Vagina (tissue), 2 donors: ENCODE data around the gene SPON1. TPM values are rescaled to one million over a fixed set of nuclear protein-coding genes. Genes with fewer than 3 reads are reported as not detected.
A peak's percentile ranks its signal among the peaks of the same experiment; 100 is the strongest.
"Not testable (repeated sequence)": the region's sequence is repeated elsewhere in the genome, so short reads cannot be mapped to it uniquely, and the experiment has no call there.

Experiments
- DNase-seq, 2 donors: peaks; one replicate each; pipeline ENCODE4 v3.0.0-alpha.2; 2017; ENCODE audit errors: extremely low spot score in 2 of 2
- H3K27ac ChIP-seq: fragments of 200-600 bp; sonication (generic); one replicate; pipeline ENCODE4 v1.5.1; 2019
- H3K27me3 ChIP-seq: fragments of 200-600 bp; sonication (generic); one replicate; pipeline ENCODE4 v1.5.1; 2019
- H3K36me3 ChIP-seq, 2 donors: fragments of 200-600 bp; sonication (generic); one replicate each; pipeline ENCODE4 v1.5.1; 2017 to 2019
- H3K4me1 ChIP-seq: fragments of 200-600 bp; sonication (generic); one replicate; pipeline ENCODE4 v1.5.1; 2019
- H3K4me3 ChIP-seq, 2 donors: fragments of 200-600 bp; sonication (generic); 1 replicate in 1 of 2; 2 replicates in 1 of 2; pipeline ENCODE4 v1.5.1; 2016 to 2019
- H3K9me3 ChIP-seq: fragments of 200-600 bp; sonication (generic); one replicate; pipeline ENCODE4 v1.5.1; 2019
- CTCF ChIP-seq, 3 experiments: fragments of 450-650 bp in 2 of 3; fragments of 200-600 bp in 1 of 3; sonication (generic) in 1 of 3; IDR thresholded peaks; one replicate each; pipeline ENCODE4 v1.5.1; 2017 to 2019; ENCODE audit warnings: antibody characterized with exemption in 3 of 3, mild to moderate bottlenecking in 2 of 3, moderate library complexity in 2 of 3
- POLR2A ChIP-seq, 2 donors: fragments of 450-650 bp; IDR thresholded peaks; one replicate each; pipeline ENCODE4 v1.6.1; 2017; ENCODE audit warnings: antibody characterized with exemption in 2 of 2, mild to moderate bottlenecking in 2 of 2, moderate library complexity in 2 of 2
- POLR2AphosphoS5 ChIP-seq, 2 donors: sonication (generic); formaldehyde crosslinking; IDR thresholded peaks; one replicate each; pipeline ENCODE4 v1.9.0; 2017; ENCODE audit warnings: antibody characterized with exemption in 2 of 2, mild to moderate bottlenecking in 2 of 2, low read depth in 1 of 2; ENCODE audit not compliant: insufficient read depth in 1 of 2
- intact Hi-C: fragments of 100-400 bp; cut with DNase I; formaldehyde crosslinking; loops from one replicate; pipeline ENCODE4 v1.15.1; 2023
- total RNA-seq: library from RNA; depleted of rRNA; stranded (reverse); fragments of >200 nt; gene quantifications from one replicate; pipeline ENCODE4 v1.2.3, GENCODE V29; 2016

Gene SPON1
- total RNA-seq, 1 donor from 2014 or later = 31.7 TPM

DNA sequence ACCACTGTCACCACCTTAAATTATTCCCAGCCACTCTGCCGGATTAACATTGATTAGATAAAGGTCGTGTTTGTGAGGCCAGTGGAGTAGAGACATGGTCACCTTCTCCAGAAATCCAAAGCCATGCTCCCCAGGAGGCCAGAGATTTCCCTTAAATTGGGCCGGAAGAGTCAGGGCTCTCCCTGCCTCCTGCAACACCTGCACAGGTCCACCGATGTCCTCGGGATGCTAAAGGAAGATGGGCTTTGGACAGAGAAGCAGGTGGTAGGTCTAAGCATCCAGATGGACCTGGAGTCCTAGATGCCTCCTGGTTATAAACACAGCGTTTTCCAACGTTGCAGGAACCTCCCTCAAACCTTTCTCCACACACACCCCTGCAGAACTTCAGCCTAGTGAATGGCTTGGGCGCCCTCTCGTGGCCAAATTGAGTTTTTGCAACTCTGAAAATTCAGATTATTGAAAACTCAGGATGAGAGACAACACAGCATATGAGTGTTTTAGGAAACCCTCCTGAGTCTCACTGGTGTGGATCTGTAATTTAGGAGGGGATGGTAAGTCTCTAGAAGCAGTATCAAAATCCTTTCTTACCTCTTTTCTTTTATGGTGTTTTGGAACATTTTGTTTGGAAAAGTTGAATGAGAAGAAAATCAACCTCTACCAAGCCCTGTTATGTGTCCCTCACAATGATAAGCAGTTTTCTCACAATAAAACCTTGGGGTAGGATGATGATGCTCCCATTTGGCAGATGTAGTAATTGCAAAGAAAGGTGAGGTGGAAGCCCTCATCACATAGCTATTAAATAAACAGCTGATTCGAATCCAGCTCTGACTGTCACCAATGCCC, 286.8 kb downstream of the SPON1 start:
- Histone ChIP-seq H3K27me3 (no peaks in the 10 kb centered on the region), H3K4me3 (no peak overlapping the region), H3K9me3 (no peaks in the 10 kb centered on the region), H3K4me1 (peaks cover 11% of the 10 kb centered on the region), H3K36me3 (no peaks in the 10 kb centered on the region), H3K27ac (no peak overlapping the region)
- no peak for DNase-seq
- intact Hi-C loops = loop anchor here (2.0 kb wide), 1 partner anchor 293 kb away; no protein-coding TSS in a partner anchor
- no peak for TF ChIP-seq POLR2AphosphoS5 (IDR thresholded peaks at IDR 0.05; ENCODE audit: insufficient read depth in 1 of 2, low read depth in 1 of 2)
- TF ChIP-seq CTCF (IDR thresholded peaks at IDR 0.05) = peak; percentile 72 to 87 (median 82)
- TF ChIP-seq POLR2A (IDR thresholded peaks at IDR 0.05) = no peak

- H3K36me3 ChIP-seq = no peaks in the 10 kb centered on the region
- no peaks in the 10 kb centered on the region for H3K27me3 ChIP-seq
- intact Hi-C loops = no loop called here
- H3K9me3 ChIP-seq = no peaks in the 10 kb centered on the region
- peaks cover 11% of the 10 kb centered on the region for H3K4me1 ChIP-seq
- no peak for DNase-seq
- H3K27ac ChIP-seq = no peak overlapping the region
- TF ChIP-seq CTCF (IDR thresholded peaks at IDR 0.05) (no peak), POLR2A (IDR thresholded peaks at IDR 0.05) (no peak), POLR2AphosphoS5 (IDR thresholded peaks at IDR 0.05; ENCODE audit: insufficient read depth in 1 of 2, low read depth in 1 of 2) (no peak)
- H3K4me3 ChIP-seq = no peak overlapping the region
Observed at GRCh38 chr11:14251754-14252153, 289.2 kb downstream of the SPON1 start.

- intact Hi-C loops, H3K9me3 ChIP-seq, H3K4me3 ChIP-seq, DNase-seq, H3K27ac ChIP-seq, H3K36me3 ChIP-seq, H3K27me3 ChIP-seq: not testable (repeated sequence)
- peaks cover 11% of the 10 kb centered on the region for H3K4me1 ChIP-seq
Observed at GRCh38 chr11:14252501-14252900, 290.0 kb downstream of the SPON1 start.

DNA sequence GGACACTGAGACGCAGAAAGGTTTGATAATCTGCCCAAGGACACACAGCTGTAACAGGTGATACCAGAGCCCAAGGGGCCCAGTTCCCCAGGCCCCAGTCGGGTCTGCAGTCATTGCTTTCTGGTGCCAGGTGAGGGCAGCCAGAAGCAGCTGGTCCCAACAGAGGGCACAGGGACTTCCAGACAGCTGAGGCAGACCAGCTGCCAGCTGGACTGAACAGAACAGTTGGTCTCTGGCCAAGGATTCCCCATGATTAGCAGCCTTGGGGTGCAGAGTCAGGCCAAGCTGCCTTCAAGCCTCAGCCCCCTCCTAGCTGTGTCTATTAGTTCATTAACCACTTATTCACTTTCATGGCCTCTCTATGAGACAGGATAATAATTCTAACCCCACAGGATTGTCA, 290.9 kb downstream of the SPON1 start:
- intact Hi-C loops = no loop called here
- TF ChIP-seq CTCF (IDR thresholded peaks at IDR 0.05) (no peak), POLR2A (IDR thresholded peaks at IDR 0.05) (no peak), POLR2AphosphoS5 (IDR thresholded peaks at IDR 0.05; ENCODE audit: insufficient read depth in 1 of 2, low read depth in 1 of 2) (no peak)

DNA sequence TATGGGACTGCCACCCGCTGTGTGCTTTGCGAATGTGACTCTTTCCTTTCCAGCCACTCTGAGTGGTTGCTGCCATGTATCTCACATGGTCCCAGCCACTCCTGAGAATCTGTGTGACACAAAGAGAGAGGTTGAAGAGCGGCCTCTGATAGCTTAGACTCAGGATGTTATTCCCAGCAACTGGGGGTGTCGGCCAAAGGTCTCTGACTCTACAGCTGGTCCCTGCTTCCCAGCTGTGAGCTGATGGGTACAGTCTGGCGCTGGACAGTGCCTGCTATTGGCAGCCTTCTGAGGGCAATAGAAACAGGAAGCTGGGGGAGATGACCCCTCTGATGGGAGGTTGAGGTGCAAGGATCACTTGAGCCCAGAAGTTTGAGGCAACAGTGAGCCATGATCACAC, 291.3 kb downstream of the SPON1 start:
- intact Hi-C loops = no loop called here
- peak in 1 of 2 donors; percentile 79 for DNase-seq
- TF ChIP-seq POLR2A (IDR thresholded peaks at IDR 0.05) (no peak), POLR2AphosphoS5 (IDR thresholded peaks at IDR 0.05; ENCODE audit: insufficient read depth in 1 of 2, low read depth in 1 of 2) (no peak), CTCF (IDR thresholded peaks at IDR 0.05) (no peak)
- Histone ChIP-seq H3K36me3 (no peaks in the 10 kb centered on the region), H3K4me3 (no peak overlapping the region), H3K4me1 (peaks cover 2% of the 10 kb centered on the region), H3K27ac (no peak overlapping the region), H3K27me3 (no peaks in the 10 kb centered on the region), H3K9me3 (no peaks in the 10 kb centered on the region)

More for the DNA sequence above, 290.9 kb downstream of the SPON1 start:
- H3K27me3 ChIP-seq = no peaks in the 10 kb centered on the region
- H3K9me3 ChIP-seq = no peaks in the 10 kb centered on the region
- H3K36me3 ChIP-seq = no peaks in the 10 kb centered on the region
- H3K4me1 ChIP-seq = peaks cover 7% of the 10 kb centered on the region
- no peak for DNase-seq
- no peak overlapping the region for H3K4me3 ChIP-seq
- H3K27ac ChIP-seq = no peak overlapping the region
